ENCODE data around the gene SORL1-AS1.
A peak's percentile ranks its signal among the peaks of the same experiment; 100 is the strongest.

SORL1-AS1 gene

DNA sequence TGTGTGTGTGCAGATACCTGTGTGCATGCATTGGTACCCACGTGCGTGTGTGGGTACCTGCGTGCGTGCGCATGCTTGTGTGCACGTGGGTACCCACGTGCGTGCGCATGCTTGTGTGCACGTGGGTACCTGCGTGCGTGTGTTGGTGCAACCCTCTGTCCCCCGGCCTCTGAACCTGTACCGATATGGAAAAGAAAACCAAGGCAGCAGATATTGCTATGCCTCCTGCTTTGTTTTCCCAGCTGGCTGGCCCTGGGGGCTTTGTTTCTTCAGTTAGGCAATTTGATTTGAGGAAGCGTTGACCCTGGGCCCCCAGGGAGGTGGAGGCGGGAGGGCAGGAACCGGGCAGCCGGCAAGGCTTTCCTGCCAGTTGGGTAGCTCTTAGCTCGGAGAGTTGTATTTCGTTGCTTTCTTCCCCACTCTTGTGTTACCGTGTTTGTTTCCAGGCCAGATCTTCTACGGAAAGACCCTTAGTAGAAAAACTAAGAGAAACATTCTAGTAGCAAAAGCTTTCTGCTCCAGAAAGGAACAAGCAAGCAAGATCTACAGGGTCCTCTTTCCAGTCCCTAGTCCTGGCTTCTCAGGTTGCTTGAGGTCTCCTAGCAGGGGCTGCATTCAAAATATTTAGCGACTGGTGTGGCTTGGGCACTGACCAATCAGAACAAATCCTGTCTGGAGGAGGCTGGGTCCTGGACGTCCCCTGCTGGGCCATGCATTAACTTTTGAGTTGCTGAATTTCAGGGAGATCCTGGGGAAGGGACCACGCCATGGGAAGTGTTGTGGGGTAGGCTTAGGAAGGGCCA lies 26.3 kb upstream of the SORL1-AS1 start:
- TF ChIP-seq CTCF (IDR thresholded peaks at IDR 0.05; ENCODE audit: unreplicated experiment in 3 of 3): no peak
- peaks cover 18% of the 10 kb centered on the region for H3K4me1 Mint-ChIP-seq
- no peaks in the 10 kb centered on the region for H3K9me3 Mint-ChIP-seq
- peak overlapping the region; percentile 22 to 56 (median 22) for H3K4me3 Mint-ChIP-seq
- H3K27me3 Mint-ChIP-seq (ENCODE audit: low read depth): no peaks in the 10 kb centered on the region
- peaks cover under 1% of the 10 kb centered on the region for H3K36me3 Mint-ChIP-seq (ENCODE audit: low read depth)
- H3K27ac Mint-ChIP-seq: peak overlapping the region; percentile 44 to 74 (median 44)

GRCh38 chr11:121478226-121478894 lies 25.6 kb upstream of the SORL1-AS1 start:
- no peak for TF ChIP-seq CTCF (IDR thresholded peaks at IDR 0.05; ENCODE audit: unreplicated experiment in 3 of 3)
- Mint-ChIP-seq H3K36me3 (ENCODE audit: low read depth) (peaks cover under 1% of the 10 kb centered on the region), H3K9me3 (no peaks in the 10 kb centered on the region), H3K4me1 (peaks cover 18% of the 10 kb centered on the region), H3K27ac (peak overlapping the region; percentile 44 to 74 (median 44)), H3K27me3 (ENCODE audit: low read depth) (no peaks in the 10 kb centered on the region), H3K4me3 (peak overlapping the region; percentile 22 to 56 (median 22))

- Mint-ChIP-seq H3K36me3 (ENCODE audit: low read depth) (peaks cover 5% of the 10 kb centered on the region), H3K4me1 (peaks cover 18% of the 10 kb centered on the region), H3K27ac (no peak overlapping the region), H3K27me3 (ENCODE audit: low read depth) (peaks cover 7% of the 10 kb centered on the region), H3K9me3 (no peaks in the 10 kb centered on the region), H3K4me3 (no peak overlapping the region)
- no peak for TF ChIP-seq CTCF (IDR thresholded peaks at IDR 0.05; ENCODE audit: unreplicated experiment in 3 of 3)
Observed at GRCh38 chr11:121476379-121477032, 23.7 kb upstream of the SORL1-AS1 start.

- Mint-ChIP-seq H3K4me1 (peaks cover 15% of the 10 kb centered on the region), H3K27me3 (ENCODE audit: low read depth) (peaks cover 7% of the 10 kb centered on the region), H3K4me3 (no peak overlapping the region), H3K27ac (no peak overlapping the region), H3K36me3 (ENCODE audit: low read depth) (peaks cover 13% of the 10 kb centered on the region), H3K9me3 (no peaks in the 10 kb centered on the region)
- TF ChIP-seq CTCF (IDR thresholded peaks at IDR 0.05; ENCODE audit: unreplicated experiment in 3 of 3): no peak
Observed at GRCh38 chr11:121474680-121475079, 21.9 kb upstream of the SORL1-AS1 start.

GRCh38 chr11:121473064-121473777 lies 20.5 kb upstream of the SORL1-AS1 start:
- Mint-ChIP-seq H3K27me3 (ENCODE audit: low read depth) (peaks cover 13% of the 10 kb centered on the region), H3K36me3 (ENCODE audit: low read depth) (peaks cover 16% of the 10 kb centered on the region), H3K27ac (no peak overlapping the region), H3K4me3 (no peak overlapping the region), H3K9me3 (no peaks in the 10 kb centered on the region), H3K4me1 (peaks cover under 1% of the 10 kb centered on the region)
- no peak for TF ChIP-seq CTCF (IDR thresholded peaks at IDR 0.05; ENCODE audit: unreplicated experiment in 3 of 3)

Data from nephron (organoid).